H1 (cell line): ENCODE measurements around the gene EPSTI1. TPM values are rescaled to one million over a fixed set of nuclear protein-coding genes. Genes with fewer than 3 reads are reported as not detected.

Experiments used
- CHD7 ChIP-seq: fragments of 300-600 bp; sonication (generic); IDR thresholded peaks from 2 replicates; pipeline ENCODE4 v1.7.1; 2012; ENCODE audit warnings: low read length, moderate library complexity, mild to moderate bottlenecking, inconsistent platforms; ENCODE audit not compliant: insufficient replicate concordance
- polyA plus RNA-seq, 7 experiments: library from polyadenylated mRNA; depleted of rRNA in 3 of 7; stranded (reverse) in 5 of 7; unstranded in 2 of 7; fragments of >200 nt in 5 of 7; fragments of 200-250 nt in 2 of 7; gene quantifications; 1 replicate in 5 of 7; 2 replicates in 1 of 7; 4 replicates in 1 of 7; pipeline versions ENCODE4 v1.2.1 to v1.2.3, GENCODE V29; 2011 to 2013; ENCODE audit warnings: missing spikeins in 2 of 7, mixed read lengths in 2 of 7
- total RNA-seq: library from RNA; stranded (reverse); fragmentation: NEBNext Ultra II Directional; extraction: Animal tissue kit (Norgen Biotek cat#: 25700); gene quantifications from 2 replicates; pipeline ENCODE4 v1.2.1, GENCODE V29; 2021

EPSTI1 gene
- total and polyA plus RNA-seq, 2 of the 8 experiments (the other 6 are each of a cell fraction or from before 2014, with no cell fraction given) = 0.23 to 0.37 TPM

GRCh38 chr13:42876887-42877545, 115.0 kb downstream of the EPSTI1 start (continued):
- TF ChIP-seq CHD7 = no peak
